Activated naive CD8-positive, alpha-beta T cell treated with anti-CD3 and anti-CD28 coated beads for 36 hours (primary cell): ENCODE results near the gene RSF1. TPM values are rescaled to one million over a fixed set of nuclear protein-coding genes. Genes with fewer than 3 reads are reported as not detected.
"Not testable (repeated sequence)": the region's sequence is repeated elsewhere in the genome, so short reads cannot be mapped to it uniquely, and the experiment has no call there.

Experiments used
- DNase-seq: peaks from one replicate; pipeline ENCODE4 v3.0.0; 2021
- H3K27ac Mint-ChIP-seq: one replicate; pipeline ENCODE4 v1.8.0; 2022; ENCODE audit warnings: mild to moderate bottlenecking, moderate library complexity, mixed read lengths
- H3K27me3 Mint-ChIP-seq: one replicate; pipeline ENCODE4 v1.8.0; 2022; ENCODE audit warnings: mild to moderate bottlenecking, mixed read lengths
- H3K36me3 Mint-ChIP-seq: one replicate; pipeline ENCODE4 v1.8.0; 2021; ENCODE audit warnings: mild to moderate bottlenecking, mixed read lengths
- H3K4me1 Mint-ChIP-seq: one replicate; pipeline ENCODE4 v1.8.0; 2021; ENCODE audit warnings: mixed read lengths
- H3K4me3 Mint-ChIP-seq: one replicate; pipeline ENCODE4 v1.8.0; 2022; ENCODE audit warnings: mild to moderate bottlenecking, moderate library complexity, mixed read lengths
- H3K9me3 Mint-ChIP-seq: one replicate; pipeline ENCODE4 v1.8.0; 2022; ENCODE audit warnings: mixed read lengths
- total RNA-seq, 2 experiments: library from RNA; stranded (reverse); gene quantifications; one replicate each; pipeline ENCODE4 v1.2.3, GENCODE V29; 2021

The RSF1 gene
- total RNA-seq, 2 experiments from 2014 or later: 40.5 to 48.3 TPM

- Mint-ChIP-seq H3K9me3 (no peaks in the 10 kb centered on the region), H3K27ac (no peak overlapping the region), H3K27me3 (no peaks in the 10 kb centered on the region), H3K4me3 (no peak overlapping the region), H3K36me3 (no peaks in the 10 kb centered on the region), H3K4me1 (no peaks in the 10 kb centered on the region)
- DNase-seq: no peak
Observed at GRCh38 chr11:77658213-77659013, 162.1 kb downstream of the RSF1 start.

- Mint-ChIP-seq H3K4me3 (no peak overlapping the region), H3K36me3 (no peaks in the 10 kb centered on the region), H3K9me3 (no peaks in the 10 kb centered on the region), H3K4me1 (no peaks in the 10 kb centered on the region), H3K27me3 (no peaks in the 10 kb centered on the region), H3K27ac (no peak overlapping the region)
- no peak for DNase-seq
Observed at GRCh38 chr11:77656362-77656761, 164.2 kb downstream of the RSF1 start.

- DNase-seq: no peak
- no peaks in the 10 kb centered on the region for H3K9me3 Mint-ChIP-seq
- no peaks in the 10 kb centered on the region for H3K4me1 Mint-ChIP-seq
- H3K36me3 Mint-ChIP-seq: no peaks in the 10 kb centered on the region
- H3K4me3 Mint-ChIP-seq: no peak overlapping the region
- no peaks in the 10 kb centered on the region for H3K27me3 Mint-ChIP-seq
- H3K27ac Mint-ChIP-seq: no peak overlapping the region
Observed at GRCh38 chr11:77654770-77655434, 165.6 kb downstream of the RSF1 start.

- Mint-ChIP-seq H3K36me3 (no peaks in the 10 kb centered on the region), H3K4me3 (no peak overlapping the region), H3K4me1 (no peaks in the 10 kb centered on the region), H3K27ac (no peak overlapping the region), H3K9me3 (no peaks in the 10 kb centered on the region), H3K27me3 (no peaks in the 10 kb centered on the region)
- no peak for DNase-seq
Observed at GRCh38 chr11:77650123-77650522, 170.4 kb downstream of the RSF1 start.

GRCh38 chr11:77647654-77648305 lies 172.7 kb downstream of the RSF1 start:
- Mint-ChIP-seq H3K36me3 (no peaks in the 10 kb centered on the region), H3K27ac (no peak overlapping the region), H3K4me1 (no peaks in the 10 kb centered on the region), H3K4me3 (no peak overlapping the region), H3K9me3 (no peaks in the 10 kb centered on the region), H3K27me3 (peaks cover 6% of the 10 kb centered on the region)
- DNase-seq: no peak

- no peak overlapping the region for H3K27ac Mint-ChIP-seq
- DNase-seq: no peak
- H3K36me3 Mint-ChIP-seq: no peaks in the 10 kb centered on the region
- H3K4me3 Mint-ChIP-seq: no peak overlapping the region
- H3K9me3 Mint-ChIP-seq: peaks cover 3% of the 10 kb centered on the region
- no peaks in the 10 kb centered on the region for H3K4me1 Mint-ChIP-seq
- H3K27me3 Mint-ChIP-seq: peaks cover 6% of the 10 kb centered on the region
Observed at GRCh38 chr11:77644887-77645286, 175.6 kb downstream of the RSF1 start.

GRCh38 chr11:77642228-77642627 lies 178.3 kb downstream of the RSF1 start:
- no peak overlapping the region for H3K4me3 Mint-ChIP-seq
- H3K36me3 Mint-ChIP-seq: peaks cover 2% of the 10 kb centered on the region
- H3K27me3 Mint-ChIP-seq: peaks cover 6% of the 10 kb centered on the region
- H3K27ac Mint-ChIP-seq: no peak overlapping the region
- H3K4me1 Mint-ChIP-seq: peaks cover 5% of the 10 kb centered on the region
- H3K9me3 Mint-ChIP-seq: peaks cover 3% of the 10 kb centered on the region
- no peak for DNase-seq

GRCh38 chr11:77637345-77638165 lies 183.0 kb downstream of the RSF1 start, which contains the start of gene CLNS1A:
CLNS1A (minus strand) TSS chr11:77637794; CDS start chr11:77637714, 80 bp downstream.
- peaks cover 3% of the 10 kb centered on the region for H3K9me3 Mint-ChIP-seq
- peak; percentile 84 for DNase-seq
- H3K4me3 Mint-ChIP-seq: peak within 1 kb of the TSS; percentile 92
- peaks cover 28% of the 10 kb centered on the region for H3K36me3 Mint-ChIP-seq
- no peaks in the 10 kb centered on the region for H3K27me3 Mint-ChIP-seq
- H3K4me1 Mint-ChIP-seq: peaks cover 34% of the 10 kb centered on the region
- peak within 1 kb of the TSS; percentile 93 for H3K27ac Mint-ChIP-seq

GRCh38 chr11:77636731-77637344 lies 183.7 kb downstream of the RSF1 start:
- Mint-ChIP-seq H3K4me3 (peak overlapping the region; percentile 92), H3K27ac (peak overlapping the region; percentile 93), H3K27me3 (no peaks in the 10 kb centered on the region), H3K36me3 (peaks cover 32% of the 10 kb centered on the region), H3K9me3 (peaks cover 3% of the 10 kb centered on the region), H3K4me1 (peaks cover 38% of the 10 kb centered on the region)
- no peak for DNase-seq

- H3K9me3 Mint-ChIP-seq, H3K27me3 Mint-ChIP-seq, H3K27ac Mint-ChIP-seq, H3K4me3 Mint-ChIP-seq, DNase-seq: not testable (repeated sequence)
- H3K36me3 Mint-ChIP-seq: peaks cover 40% of the 10 kb centered on the region
- H3K4me1 Mint-ChIP-seq: peaks cover 56% of the 10 kb centered on the region
Observed at GRCh38 chr11:77633926-77634325, 186.6 kb downstream of the RSF1 start.

- Mint-ChIP-seq H3K4me3 (no peak overlapping the region), H3K27me3 (no peaks in the 10 kb centered on the region), H3K27ac (no peak overlapping the region), H3K36me3 (peaks cover 32% of the 10 kb centered on the region), H3K4me1 (peaks cover 41% of the 10 kb centered on the region), H3K9me3 (no peaks in the 10 kb centered on the region)
- DNase-seq: no peak
Observed at GRCh38 chr11:77630157-77630710, 190.3 kb downstream of the RSF1 start.

- H3K27me3 Mint-ChIP-seq: no peaks in the 10 kb centered on the region
- H3K4me3 Mint-ChIP-seq: no peak overlapping the region
- H3K4me1 Mint-ChIP-seq: no peaks in the 10 kb centered on the region
- peaks cover 18% of the 10 kb centered on the region for H3K36me3 Mint-ChIP-seq
- no peaks in the 10 kb centered on the region for H3K9me3 Mint-ChIP-seq
- no peak overlapping the region for H3K27ac Mint-ChIP-seq
- DNase-seq: no peak
Observed at GRCh38 chr11:77619576-77620198, 200.8 kb downstream of the RSF1 start.

GRCh38 chr11:77617892-77618291 lies 202.6 kb downstream of the RSF1 start:
- Mint-ChIP-seq H3K27me3 (no peaks in the 10 kb centered on the region), H3K4me3 (no peak overlapping the region), H3K9me3 (no peaks in the 10 kb centered on the region), H3K27ac (no peak overlapping the region), H3K36me3 (peaks cover 17% of the 10 kb centered on the region), H3K4me1 (no peaks in the 10 kb centered on the region)
- no peak for DNase-seq

- Mint-ChIP-seq H3K4me1 (no peaks in the 10 kb centered on the region), H3K27ac (no peak overlapping the region), H3K4me3 (no peak overlapping the region), H3K27me3 (no peaks in the 10 kb centered on the region), H3K9me3 (no peaks in the 10 kb centered on the region), H3K36me3 (peaks cover 16% of the 10 kb centered on the region)
- no peak for DNase-seq
Observed at GRCh38 chr11:77611921-77612320, 208.6 kb downstream of the RSF1 start.
